ENCODE measurements around the gene NR4A1. TPM values are rescaled to one million over a fixed set of nuclear protein-coding genes. Genes with fewer than 3 reads are reported as not detected.

Gene NR4A1
- total RNA-seq, 1 donor from 2014 or later: 2.3 TPM

DNA sequence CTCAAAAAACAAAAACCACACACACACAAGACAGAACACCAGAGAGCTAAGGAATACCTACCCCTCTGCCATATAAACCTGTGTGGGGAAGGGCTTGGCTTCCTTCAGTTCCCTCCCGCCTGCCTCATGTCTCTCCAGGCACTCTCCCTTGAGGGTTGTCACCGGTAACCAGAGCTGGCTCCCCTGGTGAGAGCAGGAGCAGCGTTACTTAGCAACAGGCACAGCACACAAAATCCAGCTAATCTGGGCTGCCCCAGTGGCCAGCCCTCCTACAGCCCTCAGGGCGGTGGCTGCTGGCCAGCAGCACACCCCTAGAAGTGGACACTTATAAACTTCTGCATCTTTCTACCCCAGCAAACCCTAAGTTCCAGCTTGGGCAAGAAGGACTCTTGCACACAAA, 21.6 kb upstream of the NR4A1 start:
- Histone ChIP-seq H3K27ac (ENCODE audit: low read depth, low read length) (no peak overlapping the region), H3K36me3 (ENCODE audit: insufficient read depth, low read length) (no peaks in the 10 kb centered on the region), H3K4me3 (ENCODE audit: insufficient read depth, low read depth, low read length) (no peak overlapping the region), H3K9me3 (ENCODE audit: insufficient read depth, low read depth, low read length) (no peaks in the 10 kb centered on the region), H3K4me2 (ENCODE audit: low read length) (no peak overlapping the region), H3K27me3 (ENCODE audit: insufficient read depth, low read length) (no peaks in the 10 kb centered on the region), H3K4me1 (ENCODE audit: insufficient read depth, low read length) (peaks cover 13% of the 10 kb centered on the region), H3K9ac (ENCODE audit: low read length) (no peak overlapping the region), H3K79me2 (ENCODE audit: insufficient read depth, low read length) (no peaks in the 10 kb centered on the region), H2AFZ (ENCODE audit: low read depth, low read length) (peak overlapping the region; percentile 30), H4K20me1 (ENCODE audit: insufficient read depth, low read length) (no peaks in the 10 kb centered on the region)
- H3K27me3 Mint-ChIP-seq (ENCODE audit: low read depth, unreplicated experiment): peaks cover 14% of the 10 kb centered on the region
- no peak for FAIRE-seq
- peak; percentile 38 for DNase-seq (ENCODE audit: low read depth)
- no peak overlapping the region for H3K27ac Mint-ChIP-seq (ENCODE audit: unreplicated experiment)
- TF ChIP-seq EZH2 (IDR thresholded peaks at IDR 0.05; ENCODE audit: insufficient read depth, low read length) (no peak), CTCF (IDR thresholded peaks at IDR 0.05; ENCODE audit: insufficient read depth, low read depth, low read length) (no peak)
- peaks cover 14% of the 10 kb centered on the region for H3K4me1 Mint-ChIP-seq (ENCODE audit: low read depth, unreplicated experiment)
- no peaks in the 10 kb centered on the region for H3K36me3 Mint-ChIP-seq (ENCODE audit: low read depth, unreplicated experiment)
- H3K4me3 Mint-ChIP-seq (ENCODE audit: unreplicated experiment): no peak overlapping the region
- H3K9me3 Mint-ChIP-seq (ENCODE audit: unreplicated experiment): no peaks in the 10 kb centered on the region

DNA sequence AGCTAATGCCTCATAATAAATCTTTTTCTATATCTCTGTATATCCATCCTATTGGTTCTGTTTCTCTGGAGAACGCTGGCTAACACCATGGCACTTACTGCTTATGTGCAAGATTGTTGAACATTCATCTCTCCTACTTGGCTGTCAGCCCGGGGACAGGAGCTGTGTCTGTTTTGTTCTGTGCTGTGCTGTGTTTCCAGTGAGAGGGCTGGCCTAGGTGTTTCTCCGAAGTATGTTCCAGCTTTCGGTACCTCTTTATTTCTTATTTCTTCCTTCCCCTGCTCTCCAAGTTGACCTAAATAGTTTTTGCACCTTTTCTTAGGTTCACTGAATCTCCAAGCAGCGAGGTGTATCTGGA, 18.8 kb upstream of the NR4A1 start:
- H3K36me3 ChIP-seq (ENCODE audit: insufficient read depth, low read length): no peaks in the 10 kb centered on the region
- peak overlapping the region; percentile 91 for H3K4me2 ChIP-seq (ENCODE audit: low read length)
- peak overlapping the region; percentile 78 for H3K4me3 Mint-ChIP-seq (ENCODE audit: unreplicated experiment)
- peaks cover 15% of the 10 kb centered on the region for H3K4me1 ChIP-seq (ENCODE audit: insufficient read depth, low read length)
- TF ChIP-seq EZH2 (IDR thresholded peaks at IDR 0.05; ENCODE audit: insufficient read depth, low read length) (no peak), CTCF (IDR thresholded peaks at IDR 0.05; ENCODE audit: insufficient read depth, low read depth, low read length) (no peak)
- peak; percentile 75 for DNase-seq (ENCODE audit: low read depth)
- H3K27me3 ChIP-seq (ENCODE audit: insufficient read depth, low read length): no peaks in the 10 kb centered on the region
- H4K20me1 ChIP-seq (ENCODE audit: insufficient read depth, low read length): no peaks in the 10 kb centered on the region
- H3K9ac ChIP-seq (ENCODE audit: low read length): peak overlapping the region; percentile 76
- peak overlapping the region; percentile 89 for H3K27ac Mint-ChIP-seq (ENCODE audit: unreplicated experiment)
- no peak for FAIRE-seq
- H3K9me3 Mint-ChIP-seq (ENCODE audit: unreplicated experiment): no peaks in the 10 kb centered on the region
- H3K36me3 Mint-ChIP-seq (ENCODE audit: low read depth, unreplicated experiment): no peaks in the 10 kb centered on the region
- H3K79me2 ChIP-seq (ENCODE audit: insufficient read depth, low read length): no peaks in the 10 kb centered on the region
- peaks cover 22% of the 10 kb centered on the region for H3K27me3 Mint-ChIP-seq (ENCODE audit: low read depth, unreplicated experiment)
- H3K9me3 ChIP-seq (ENCODE audit: insufficient read depth, low read depth, low read length): no peaks in the 10 kb centered on the region
- peak overlapping the region; percentile 69 for H2AFZ ChIP-seq (ENCODE audit: low read depth, low read length)
- H3K4me3 ChIP-seq (ENCODE audit: insufficient read depth, low read depth, low read length): peak overlapping the region; percentile 48
- peak overlapping the region; percentile 64 for H3K27ac ChIP-seq (ENCODE audit: low read depth, low read length)
- peaks cover 9% of the 10 kb centered on the region for H3K4me1 Mint-ChIP-seq (ENCODE audit: low read depth, unreplicated experiment)

- Histone ChIP-seq H4K20me1 (ENCODE audit: insufficient read depth, low read length) (no peaks in the 10 kb centered on the region), H3K9ac (ENCODE audit: low read length) (peak overlapping the region; percentile 90), H3K9me3 (ENCODE audit: insufficient read depth, low read depth, low read length) (no peaks in the 10 kb centered on the region), H3K4me3 (ENCODE audit: insufficient read depth, low read depth, low read length) (peak overlapping the region; percentile 49), H3K79me2 (ENCODE audit: insufficient read depth, low read length) (no peaks in the 10 kb centered on the region), H3K27ac (ENCODE audit: low read depth, low read length) (peak overlapping the region; percentile 89), H3K4me2 (ENCODE audit: low read length) (peak overlapping the region; percentile 91), H3K36me3 (ENCODE audit: insufficient read depth, low read length) (no peaks in the 10 kb centered on the region), H3K27me3 (ENCODE audit: insufficient read depth, low read length) (no peaks in the 10 kb centered on the region), H2AFZ (ENCODE audit: low read depth, low read length) (peak overlapping the region; percentile 78), H3K4me1 (ENCODE audit: insufficient read depth, low read length) (peaks cover 18% of the 10 kb centered on the region)
- no peaks in the 10 kb centered on the region for H3K9me3 Mint-ChIP-seq (ENCODE audit: unreplicated experiment)
- no peak for TF ChIP-seq EZH2 (IDR thresholded peaks at IDR 0.05; ENCODE audit: insufficient read depth, low read length)
- TF ChIP-seq CTCF (IDR thresholded peaks at IDR 0.05; ENCODE audit: insufficient read depth, low read depth, low read length): no peak
- H3K27me3 Mint-ChIP-seq (ENCODE audit: low read depth, unreplicated experiment): peaks cover 24% of the 10 kb centered on the region
- peaks cover 9% of the 10 kb centered on the region for H3K4me1 Mint-ChIP-seq (ENCODE audit: low read depth, unreplicated experiment)
- peak; percentile 20 for FAIRE-seq
- H3K36me3 Mint-ChIP-seq (ENCODE audit: low read depth, unreplicated experiment): no peaks in the 10 kb centered on the region
- H3K27ac Mint-ChIP-seq (ENCODE audit: unreplicated experiment): peak overlapping the region; percentile 89
- peak overlapping the region; percentile 78 for H3K4me3 Mint-ChIP-seq (ENCODE audit: unreplicated experiment)
- DNase-seq (ENCODE audit: low read depth): peak; percentile 96
Observed at GRCh38 chr12:52032804-52033445, 18.3 kb upstream of the NR4A1 start.

All from astrocyte (in vitro differentiated cells and primary cell).